Stimulated activated CD4-positive, alpha-beta T cell treated with anti-CD3 and anti-CD28 coated beads, Interleukin-4, amount 100 ng/mL, for 48 hours (primary cell): ENCODE measurements around the gene NEURL3.
A peak's percentile ranks its signal among the peaks of the same experiment; 100 is the strongest.

Source experiments
- DNase-seq, 2 donors: peaks; one replicate each; pipeline ENCODE4 v3.0.0-alpha.2; 2020; ENCODE audit warnings: low read depth in 2 of 2

Gene NEURL3

DNA sequence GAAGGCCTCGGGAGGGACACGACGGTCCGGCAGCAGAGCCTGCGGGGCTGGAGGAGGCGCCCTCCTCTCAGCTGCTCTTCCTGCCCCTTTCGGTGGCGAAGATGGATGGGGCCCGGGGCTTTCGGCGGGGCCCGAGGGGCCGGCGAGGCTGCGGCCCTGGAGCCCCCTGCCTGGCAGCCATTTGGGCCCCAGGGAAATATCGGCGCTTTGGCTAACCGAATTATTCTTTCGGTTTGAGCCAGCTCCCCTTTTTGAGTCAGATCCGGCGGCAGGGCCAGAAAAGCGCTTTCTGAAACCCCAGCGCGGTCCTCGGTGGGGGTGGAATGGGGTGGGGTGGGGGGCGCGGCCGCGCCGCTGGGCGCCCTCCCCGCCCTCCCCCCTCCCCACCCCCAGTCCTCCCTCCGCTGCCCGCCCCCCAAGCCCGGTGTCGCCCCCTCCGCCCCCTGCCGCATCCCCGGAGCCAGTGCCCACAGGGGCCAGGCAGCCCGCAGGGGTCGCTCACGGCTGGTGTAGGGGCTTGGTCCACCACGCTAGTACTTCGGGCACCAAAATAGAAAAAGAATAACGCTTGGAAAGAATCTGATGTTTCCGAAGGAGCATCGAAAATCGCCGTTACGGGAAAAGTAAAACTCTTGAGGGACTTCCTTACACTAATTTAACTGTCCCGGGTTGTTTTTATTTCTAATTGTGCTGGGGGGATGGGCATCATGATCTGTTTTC is 22.3 kb upstream of the NEURL3 start:
- DNase-seq = peak; percentile 61 to 77

DNA sequence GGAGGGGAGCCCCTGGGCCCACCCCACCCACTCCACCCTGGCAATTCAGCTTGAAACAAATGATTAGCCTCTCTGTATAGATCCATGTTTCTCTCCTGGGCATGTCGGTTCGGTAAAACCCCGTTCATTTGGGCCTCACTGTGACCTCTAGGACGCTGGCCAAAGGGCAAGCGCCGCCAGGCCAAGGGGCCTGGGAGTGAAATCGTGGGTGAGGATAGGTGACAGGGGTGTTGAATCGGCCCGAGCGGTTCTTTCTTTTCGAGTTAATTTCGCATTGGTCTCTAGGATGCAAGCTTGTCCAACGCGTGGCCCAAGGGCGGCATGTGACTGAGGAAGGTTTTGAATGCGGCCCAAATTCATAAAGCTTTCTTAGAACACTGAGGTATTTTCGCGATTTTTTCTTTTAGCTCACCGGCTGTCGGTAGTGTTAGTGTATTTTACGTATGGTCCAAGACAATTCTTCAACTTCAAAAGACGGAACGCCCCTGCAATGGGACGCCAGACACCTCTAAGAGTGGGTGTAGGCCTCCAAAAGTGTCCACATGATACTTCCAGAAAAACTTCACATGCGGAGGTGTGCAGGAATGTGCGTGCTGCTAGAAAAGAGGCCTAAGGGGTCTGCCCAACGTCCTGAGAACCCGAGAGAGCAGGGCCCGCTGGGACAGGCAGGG is 21.6 kb upstream of the NEURL3 start:
- DNase-seq = no peak

DNA sequence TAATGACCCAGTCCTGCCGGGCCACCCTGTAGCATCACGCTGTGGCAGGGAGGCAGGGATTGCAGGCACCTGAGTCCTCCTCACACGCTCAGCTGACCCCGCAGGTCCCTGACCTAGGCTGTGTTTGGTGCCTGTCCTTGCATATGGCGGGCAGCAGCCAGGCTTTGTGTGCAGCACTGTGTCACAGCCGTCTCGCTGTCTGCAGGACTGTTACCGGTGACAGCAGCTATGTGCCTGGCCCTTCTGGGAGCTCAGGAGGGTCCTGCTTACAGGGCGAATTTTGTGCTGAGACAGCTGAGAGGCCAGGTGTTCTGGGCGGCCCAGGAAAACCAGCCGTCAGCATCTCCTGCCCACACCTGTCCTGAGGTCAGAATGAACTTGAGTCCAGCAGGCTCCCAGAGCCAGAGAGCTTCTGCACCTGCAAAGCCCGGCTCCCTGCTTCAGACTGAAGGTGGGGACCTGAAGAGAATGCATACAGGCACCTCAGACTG is 21.0 kb upstream of the NEURL3 start:
- no peak for DNase-seq

DNA sequence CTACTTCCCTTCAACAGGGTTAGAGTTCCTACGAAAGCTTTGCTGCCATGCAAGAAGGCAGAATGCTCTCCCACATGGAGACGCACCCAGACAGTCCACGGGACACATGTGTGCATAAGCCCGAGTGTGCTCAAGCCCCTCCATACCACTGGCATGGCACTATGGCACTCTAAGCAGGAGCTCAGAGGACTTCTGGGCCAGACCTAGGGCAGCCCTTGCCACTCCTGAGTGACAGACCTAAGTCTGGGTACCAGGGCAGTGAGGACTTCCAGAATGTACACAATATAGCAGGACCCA is 20.0 kb upstream of the NEURL3 start:
- no peak for DNase-seq

DNA sequence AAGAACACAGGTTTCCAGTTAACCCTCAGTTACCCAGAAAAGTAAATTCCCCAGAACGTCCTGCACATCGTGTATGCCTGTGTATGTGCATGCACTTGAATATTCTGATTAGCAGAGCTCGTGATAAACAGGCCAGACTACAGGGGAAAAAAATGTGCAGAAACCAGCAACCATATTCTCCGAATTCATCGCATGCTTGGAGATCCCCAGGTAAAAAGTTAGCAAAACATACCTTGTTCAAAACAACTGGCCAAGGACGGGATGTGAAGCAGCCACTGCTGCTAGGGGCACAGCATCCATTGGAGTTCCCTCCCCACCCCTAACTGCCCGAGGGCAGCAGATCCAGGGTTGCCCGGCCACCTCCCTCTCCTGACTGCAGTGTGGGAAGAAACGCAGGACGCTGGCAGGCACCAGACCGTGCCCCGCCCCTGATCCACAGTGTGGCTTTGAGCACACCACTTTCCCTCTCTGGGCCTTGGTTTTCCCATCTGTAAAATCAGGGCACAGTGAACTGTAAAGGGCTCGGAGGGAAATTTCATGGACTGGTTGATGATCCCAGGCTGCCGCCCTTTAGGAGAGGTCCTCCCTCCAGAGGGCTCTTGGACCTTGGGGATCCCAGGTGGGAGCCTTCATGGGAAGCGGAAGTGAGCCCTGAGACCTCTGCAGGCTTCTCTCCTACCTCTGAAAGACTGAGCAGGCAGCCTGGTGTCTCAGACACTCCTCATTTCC is 19.5 kb upstream of the NEURL3 start:
- no peak for DNase-seq

DNA sequence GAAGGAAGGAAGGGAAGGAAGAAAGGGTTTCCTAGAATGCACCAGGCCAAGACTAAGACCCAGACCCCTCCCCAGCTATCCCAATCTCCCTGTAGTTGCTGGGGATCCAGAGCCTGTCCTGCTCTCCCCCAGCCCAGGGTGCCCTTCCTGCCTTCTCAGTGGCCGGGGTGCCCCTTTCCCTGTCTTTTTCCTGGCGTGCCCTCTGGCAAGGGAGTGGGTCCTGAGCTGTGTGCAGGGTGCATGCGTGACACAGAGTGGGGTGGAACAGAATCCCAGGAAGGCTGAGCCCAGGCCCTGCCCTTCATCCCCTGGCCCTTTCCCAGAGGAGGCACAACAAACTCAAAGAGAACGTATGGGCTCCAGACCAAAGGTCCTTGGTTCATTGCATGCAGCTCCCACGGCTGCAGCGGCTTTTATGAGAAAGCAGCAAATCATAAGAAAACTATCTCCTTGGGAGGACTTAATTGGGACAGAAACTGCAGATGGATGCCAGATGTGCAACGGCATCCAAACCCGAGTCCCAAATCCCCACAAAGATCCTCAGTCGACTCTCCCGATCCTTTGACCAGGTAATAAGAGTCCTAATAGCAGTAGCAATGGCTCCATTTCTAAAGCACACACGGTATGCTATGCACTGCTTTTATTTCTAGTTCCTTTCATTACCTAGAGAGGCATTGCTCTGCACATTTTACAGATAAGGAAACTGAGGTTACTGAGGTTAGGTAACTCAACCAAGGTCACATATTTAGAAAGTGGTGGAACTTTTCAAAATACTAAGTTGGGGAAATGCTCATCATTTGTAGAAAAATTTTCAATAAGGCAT is 18.7 kb upstream of the NEURL3 start:
- no peak for DNase-seq

DNA sequence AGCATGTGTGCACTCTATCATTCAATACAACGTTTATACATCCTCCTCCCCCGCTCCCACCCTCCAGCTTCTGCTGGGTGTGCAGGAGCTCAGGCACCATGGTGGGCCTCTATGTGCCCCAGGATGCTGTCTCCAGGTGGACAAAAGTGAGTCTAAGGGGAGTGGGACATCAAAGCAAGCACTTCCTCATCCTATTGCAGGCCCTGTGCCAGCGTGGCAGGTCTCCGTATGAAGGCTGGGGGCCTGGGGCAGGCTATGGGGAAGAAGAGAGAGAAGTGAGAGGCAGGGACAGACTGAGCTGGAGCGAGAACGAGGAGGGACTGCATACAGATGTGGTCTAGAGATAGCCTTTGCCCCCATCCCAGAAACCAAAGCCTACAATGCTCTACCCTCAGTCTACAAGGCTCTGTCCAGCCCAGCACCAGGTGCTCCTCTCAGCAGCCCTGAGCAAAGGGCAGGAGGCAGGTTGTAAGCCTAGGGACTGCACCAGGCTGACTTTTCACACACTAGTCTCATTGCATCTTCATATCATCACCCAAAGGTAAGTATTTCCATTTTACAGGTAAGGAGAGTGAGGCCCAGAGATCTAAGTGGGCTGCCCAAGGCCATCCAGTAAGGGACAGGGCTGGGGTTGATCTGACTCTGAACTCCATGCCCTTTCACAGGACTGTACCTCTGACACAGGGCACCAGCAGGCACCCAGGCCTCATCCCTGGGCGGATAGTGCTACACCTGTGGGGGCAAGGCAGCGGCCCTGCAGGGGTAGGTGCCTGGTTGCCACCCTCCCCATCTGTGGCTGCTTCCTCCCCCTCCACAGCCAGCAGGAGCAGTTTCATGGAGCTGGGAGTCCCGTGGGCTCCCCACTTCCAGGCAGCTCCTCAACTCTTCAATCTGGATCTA is 17.4 kb upstream of the NEURL3 start:
- DNase-seq = no peak

DNA sequence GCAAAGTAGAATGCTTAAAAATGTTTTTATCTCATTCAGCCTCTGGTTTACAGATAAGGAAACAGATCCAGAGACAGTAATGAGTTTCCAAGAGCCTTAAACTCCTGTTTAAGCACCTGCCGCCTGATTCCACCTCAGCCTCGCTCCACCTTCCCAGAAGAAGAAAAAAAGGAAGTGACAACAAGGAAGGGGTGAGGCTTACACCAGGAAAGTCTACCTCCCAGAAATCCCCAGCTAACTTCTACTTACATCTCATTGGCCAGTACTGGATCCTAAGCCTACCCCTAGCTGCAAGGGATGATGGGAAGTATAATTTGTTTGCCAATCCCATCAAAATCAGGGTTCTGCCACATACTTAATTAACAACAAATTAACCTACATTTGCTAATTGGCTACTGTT is 16.1 kb upstream of the NEURL3 start:
- DNase-seq = no peak

DNA sequence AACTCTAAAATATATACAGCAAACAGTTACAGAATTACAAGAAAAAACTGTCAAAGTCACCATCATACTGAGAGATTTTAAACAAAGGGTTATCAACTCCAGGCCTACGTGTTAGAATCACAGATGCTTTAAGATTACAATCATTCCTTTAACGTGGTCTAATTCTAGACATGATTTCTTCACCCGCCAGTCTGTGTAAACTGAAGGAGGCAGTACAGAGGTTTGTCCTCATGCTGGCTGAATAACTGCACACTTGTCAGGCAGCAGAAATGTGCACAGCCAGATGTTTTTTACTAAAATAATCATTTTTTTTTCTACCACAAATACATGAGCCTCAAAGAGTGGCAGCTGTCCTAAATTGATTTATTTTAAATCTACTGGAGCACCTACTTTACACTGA is 15.5 kb upstream of the NEURL3 start:
- no peak for DNase-seq

DNA sequence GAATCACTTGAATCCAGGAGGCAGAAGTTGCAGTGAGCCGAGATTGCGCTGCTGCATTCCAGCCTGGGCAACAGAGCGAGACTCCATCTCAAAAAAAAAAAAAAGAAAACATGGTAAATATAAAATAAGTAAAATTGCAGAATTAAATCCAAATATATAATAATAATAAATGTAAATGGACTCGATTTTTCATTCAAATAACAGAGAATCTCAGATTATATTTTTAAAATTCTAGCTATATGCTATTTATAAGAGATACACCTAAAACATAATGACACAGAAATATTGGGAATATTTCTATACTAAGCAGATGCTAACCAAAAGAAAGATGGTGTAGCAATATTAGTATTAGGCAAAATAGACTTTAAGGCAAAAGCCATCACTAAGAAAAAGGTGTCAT is 15.1 kb upstream of the NEURL3 start:
- DNase-seq = no peak

DNA sequence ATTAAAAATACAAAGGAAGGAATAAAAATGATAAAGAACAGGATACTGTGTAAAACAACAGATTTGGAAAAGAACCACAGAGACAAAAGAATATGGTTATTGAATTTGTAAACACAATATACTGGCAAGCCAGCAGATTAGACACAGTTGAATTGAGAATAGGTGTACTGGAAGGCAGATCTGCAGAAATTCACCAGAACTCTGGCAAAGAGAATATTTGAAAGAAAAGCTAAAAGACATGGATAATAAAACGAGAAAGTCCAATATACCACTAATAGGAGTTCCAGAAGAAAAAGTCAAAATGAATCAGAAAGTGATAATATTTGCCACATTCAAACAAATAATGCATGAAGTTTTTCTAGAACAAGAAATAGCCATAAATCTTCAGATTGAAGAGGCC is 11.9 kb upstream of the NEURL3 start:
- no peak for DNase-seq

DNA sequence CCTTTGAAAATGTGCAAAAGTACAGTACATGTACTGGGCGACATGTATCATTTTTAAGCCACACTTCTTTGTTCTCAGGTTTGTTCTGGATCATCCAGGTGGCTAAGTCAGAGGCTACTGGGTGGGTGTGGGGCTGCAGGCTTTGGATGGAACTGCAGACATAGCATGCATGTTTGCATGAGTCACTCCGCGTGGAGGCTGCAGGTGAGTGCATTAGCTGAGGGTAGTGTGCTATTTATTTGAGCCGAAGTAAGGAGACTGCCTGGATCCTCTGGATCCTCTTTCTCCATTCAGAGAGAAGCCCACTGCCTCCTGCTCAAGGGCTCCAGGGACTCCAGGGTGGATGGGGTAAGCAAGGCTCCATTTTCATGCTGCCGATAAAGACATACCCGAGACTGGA is 9.4 kb upstream of the NEURL3 start:
- no peak for DNase-seq

DNA sequence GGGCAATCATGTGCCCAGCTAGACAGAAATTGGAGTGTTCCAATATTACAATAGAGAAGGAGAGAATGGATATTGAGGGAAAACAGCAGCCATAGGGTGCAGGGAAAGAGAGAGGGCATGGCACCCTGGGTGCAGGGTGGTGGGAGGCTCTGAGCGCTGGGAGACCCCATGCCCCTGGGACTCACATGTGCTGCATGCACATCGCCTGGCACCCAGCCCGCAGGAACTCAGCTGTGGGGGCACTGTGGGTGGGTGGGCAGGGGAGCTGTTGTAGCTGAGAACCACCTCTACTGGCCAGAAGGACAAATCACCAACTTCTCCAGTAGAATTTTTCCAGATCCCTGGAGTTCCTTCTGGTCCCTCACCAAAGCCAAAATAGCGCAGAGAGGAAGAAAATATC is 7.2 kb upstream of the NEURL3 start:
- DNase-seq = no peak

DNA sequence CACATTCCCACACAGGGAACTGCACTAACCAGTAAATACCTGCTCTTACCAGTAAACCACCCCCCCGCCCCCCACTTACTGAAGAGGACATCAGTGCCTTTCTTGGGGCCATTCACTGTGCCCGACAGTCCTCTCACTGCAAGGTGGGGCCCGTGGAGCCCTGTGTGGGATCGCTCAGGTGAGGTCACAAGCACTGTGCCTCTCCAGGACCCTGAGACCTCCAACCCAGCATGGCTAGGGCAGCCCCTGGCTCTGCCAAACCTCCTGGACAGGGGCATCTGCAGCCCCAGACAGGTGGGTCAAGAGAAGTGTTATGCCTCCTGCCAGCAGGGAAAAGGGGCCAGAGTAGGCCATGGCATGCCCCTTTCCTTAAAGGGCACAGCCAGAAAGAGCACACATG is 6.7 kb upstream of the NEURL3 start:
- no peak for DNase-seq

DNA sequence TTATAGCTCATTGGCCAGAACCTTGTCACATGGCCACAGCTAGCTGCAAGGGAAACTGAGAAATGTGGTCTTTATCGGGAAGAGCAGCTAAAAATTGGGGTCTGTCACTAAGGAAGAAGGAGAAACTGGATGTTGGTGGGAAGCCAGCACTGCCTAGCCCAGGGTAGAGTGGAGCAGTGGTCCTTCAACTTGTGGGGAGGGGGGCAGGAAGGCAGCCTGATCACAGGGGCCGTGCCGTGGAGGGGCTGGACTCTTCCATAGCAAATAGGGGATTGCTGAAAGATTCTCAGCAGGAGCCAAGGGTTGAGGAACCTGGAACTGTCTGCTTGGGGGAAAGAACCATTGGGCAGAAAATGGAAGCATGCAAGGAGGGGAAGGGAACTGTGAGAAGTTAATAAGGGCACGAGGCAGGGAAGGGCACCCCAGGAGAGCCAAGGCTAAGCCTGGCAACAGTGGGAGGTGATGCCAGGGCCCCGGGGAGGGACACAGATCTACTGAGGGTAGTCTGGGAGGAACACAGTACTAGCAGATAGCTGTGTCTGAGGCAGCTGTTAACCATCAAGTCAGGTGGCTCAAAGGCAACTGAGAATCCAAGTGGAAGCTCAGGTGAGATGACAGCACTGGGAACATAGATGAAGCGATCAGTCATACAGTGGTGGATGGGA is 5.9 kb upstream of the NEURL3 start:
- DNase-seq = no peak

DNA sequence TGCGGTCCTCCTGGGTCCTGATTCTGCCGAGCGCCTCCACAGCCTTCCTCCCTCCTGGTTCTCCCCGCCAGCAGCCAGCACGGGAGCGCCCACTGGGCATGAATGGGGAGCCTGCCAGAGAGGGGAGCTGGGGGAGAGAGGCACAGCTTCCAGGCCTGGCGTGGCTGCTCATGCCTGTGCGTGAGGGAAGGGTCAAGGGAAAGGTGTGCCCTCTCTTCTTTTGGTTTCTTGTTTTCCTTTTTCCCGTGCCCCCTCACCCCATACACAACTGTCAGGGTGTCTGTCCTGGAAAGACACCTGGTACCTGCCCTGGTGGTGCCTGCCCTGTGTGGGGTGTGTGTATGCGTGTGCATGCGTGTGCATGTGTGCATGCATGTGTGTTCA is 4.7 kb upstream of the NEURL3 start:
- no peak for DNase-seq

DNA sequence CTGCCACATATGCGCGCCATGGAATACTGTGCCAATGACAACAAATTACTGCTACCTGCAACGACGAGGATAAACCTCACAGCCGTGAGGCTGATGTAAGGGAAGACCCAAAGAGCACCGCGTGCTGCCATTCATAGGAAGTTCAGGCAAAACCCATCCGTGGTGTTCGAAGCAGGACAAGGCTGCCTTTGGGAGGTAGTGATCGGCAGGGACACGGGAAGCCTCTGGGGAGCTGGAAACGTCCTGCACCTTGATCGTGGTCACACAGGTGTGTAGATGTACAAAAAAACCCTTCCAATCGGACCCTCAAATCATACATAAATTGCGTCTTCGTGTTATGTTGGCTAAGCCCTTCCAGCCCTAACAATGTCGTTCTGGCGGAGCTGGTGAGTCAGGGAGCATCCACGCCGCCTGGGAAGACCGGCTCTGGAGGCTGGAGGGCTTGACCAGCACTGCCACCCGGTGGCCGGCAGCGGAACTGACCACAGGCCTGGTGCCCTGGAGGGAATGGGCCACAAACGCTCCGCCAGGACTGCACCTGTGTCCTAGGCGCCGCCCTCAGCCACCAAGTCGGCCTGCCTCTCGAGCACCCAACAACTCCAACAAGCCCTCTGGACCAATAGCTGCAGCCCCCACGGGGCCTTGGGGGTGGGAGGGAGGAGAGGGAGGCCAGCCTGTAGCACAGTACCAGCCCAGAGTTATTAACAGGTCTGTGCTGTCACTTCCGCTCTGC is 4.1 kb upstream of the NEURL3 start:
- DNase-seq = peak; percentile 65 to 79

DNA sequence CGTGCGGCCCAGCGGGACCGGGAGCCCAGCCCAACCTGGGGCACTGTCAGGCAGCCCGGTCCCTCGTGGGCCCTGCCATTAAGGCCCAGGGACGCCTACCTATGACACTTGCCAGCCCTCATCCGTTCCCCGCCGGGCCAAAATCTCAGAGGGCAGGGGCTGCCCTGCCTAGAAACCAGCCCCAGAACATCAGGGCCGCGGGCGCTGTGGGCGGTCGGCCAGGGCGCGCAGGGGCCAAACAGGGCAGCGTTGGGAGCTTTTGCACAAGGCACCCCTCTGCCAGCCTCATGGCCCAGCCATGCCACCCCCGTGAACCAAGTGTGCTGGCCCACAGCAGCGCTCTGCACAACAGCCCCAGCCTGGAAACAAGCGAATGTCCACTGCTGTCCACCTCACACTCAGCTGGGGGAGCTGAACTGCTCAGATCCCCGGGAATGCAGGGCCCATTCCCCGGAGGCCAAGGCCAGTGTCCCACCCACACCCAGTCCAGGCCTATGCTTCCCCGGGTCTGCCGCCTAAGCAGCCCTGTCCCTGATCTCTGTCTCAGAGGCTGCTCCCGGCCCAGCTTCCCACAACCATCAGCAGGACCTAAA is 3.5 kb upstream of the NEURL3 start:
- no peak for DNase-seq

DNA sequence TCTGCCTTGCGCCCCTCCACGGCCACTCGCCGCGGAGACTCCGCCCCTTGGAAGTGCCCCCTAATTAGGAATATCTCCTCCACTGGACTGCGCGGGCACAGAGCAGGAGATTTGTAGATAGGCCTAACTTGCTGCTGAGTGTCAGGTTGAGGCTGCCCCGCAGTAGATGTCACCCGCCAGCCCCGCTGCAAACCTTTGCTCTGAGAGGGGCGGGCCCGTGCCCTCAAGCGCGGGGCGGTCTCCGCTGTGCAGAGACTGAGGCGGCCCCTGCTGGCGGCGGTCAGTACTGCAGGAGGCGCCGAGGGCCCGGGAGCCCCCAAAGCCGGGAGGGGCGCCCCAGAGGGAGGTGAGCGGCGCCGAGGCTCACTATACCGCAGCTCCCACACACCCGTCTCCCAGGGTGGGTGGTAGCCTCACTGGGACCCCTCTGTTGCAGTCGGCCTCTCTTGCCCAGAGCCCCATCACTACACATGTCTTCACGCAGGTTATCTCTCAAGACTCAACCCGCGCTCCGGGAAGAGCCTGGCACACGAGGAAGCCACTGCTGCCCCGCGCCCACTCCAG is 2.9 kb upstream of the NEURL3 start:
- peak; percentile 81 to 95 for DNase-seq
